CD4-positive, alpha-beta T cell (primary cell): ENCODE results near the gene SEC31A. TPM values are rescaled to one million over a fixed set of nuclear protein-coding genes. Genes with fewer than 3 reads are reported as not detected.

ENCODE experiments used
- ATAC-seq: fragments of 200-7000 bp; cut with Tn5 transposase; one replicate; pipeline ENCODE4 v1.10.0; 2022; ENCODE audit warnings: mild to moderate bottlenecking; ENCODE audit not compliant: poor library complexity
- CTCF ChIA-PET: fragments of 350-600 bp; sonication (Branson Sonifier 250); formaldehyde crosslinking; loops from one replicate; lab custom pipeline; 2021; ENCODE audit warnings: antibody characterized with exemption, inconsistent platforms; lab: Charles Lee
- POLR2A ChIA-PET: fragments of 350-600 bp; sonication (Branson Sonifier 250); formaldehyde crosslinking; loops from one replicate; lab custom pipeline; 2021; ENCODE audit warnings: antibody characterized with exemption, inconsistent platforms; lab: Charles Lee
- DNase-seq, 14 experiments: peaks; one replicate each; pipeline ENCODE4 v3.0.0-alpha.2; 2013 to 2020; ENCODE audit warnings: mixed read lengths in 2 of 14
- H3K27ac ChIP-seq, 2 donors: one replicate each; pipeline versions ENCODE4 v1.5.1 to v1.7.0; 2013; ENCODE audit warnings: low read length in 2 of 2, low read depth in 1 of 2, mild to moderate bottlenecking in 1 of 2
- H3K27me3 ChIP-seq, 2 experiments: 1 replicate in 1 of 2; 2 replicates in 1 of 2; pipeline versions ENCODE4 v1.6.1 to v1.7.0; 2013; ENCODE audit warnings: low read length in 2 of 2, control low read depth in 1 of 2, mild to moderate bottlenecking in 1 of 2, moderate library complexity in 1 of 2; ENCODE audit not compliant: insufficient read depth in 2 of 2, control insufficient read depth in 1 of 2
- H3K36me3 ChIP-seq: one replicate; pipeline ENCODE4 v1.6.1; 2013; ENCODE audit warnings: low read length, control low read depth; ENCODE audit not compliant: insufficient read depth
- H3K4me1 ChIP-seq: one replicate; pipeline ENCODE4 v1.6.1; 2013; ENCODE audit warnings: low read length, control low read depth; ENCODE audit not compliant: insufficient read depth
- H3K4me3 ChIP-seq: one replicate; pipeline ENCODE4 v1.5.1; 2013; ENCODE audit warnings: mild to moderate bottlenecking, low read length, moderate library complexity
- H3K9me3 ChIP-seq, 2 experiments: 1 replicate in 1 of 2; 2 replicates in 1 of 2; pipeline versions ENCODE4 v1.6.1 to v1.7.0; 2013; ENCODE audit warnings: low read length in 2 of 2, mild to moderate bottlenecking in 2 of 2, control low read depth in 1 of 2, moderate library complexity in 1 of 2; ENCODE audit not compliant: control insufficient read depth in 1 of 2, insufficient read depth in 1 of 2
- H3K27ac Mint-ChIP-seq: one replicate; pipeline ENCODE4 v1.8.0; 2020; ENCODE audit warnings: mixed read lengths
- H3K27me3 Mint-ChIP-seq: one replicate; pipeline ENCODE4 v1.8.0; 2021; ENCODE audit warnings: mixed read lengths
- H3K36me3 Mint-ChIP-seq: one replicate; pipeline ENCODE4 v1.8.0; 2021; ENCODE audit warnings: low read depth, mixed read lengths
- H3K4me1 Mint-ChIP-seq: one replicate; pipeline ENCODE4 v1.8.0; 2021; ENCODE audit warnings: low read depth, mixed read lengths
- H3K4me3 Mint-ChIP-seq: one replicate; pipeline ENCODE4 v1.8.0; 2020; ENCODE audit warnings: mild to moderate bottlenecking, mixed read lengths
- H3K9me3 Mint-ChIP-seq: one replicate; pipeline ENCODE4 v1.8.0; 2020; ENCODE audit warnings: mixed read lengths
- intact Hi-C, 2 experiments: fragments of 100-400 bp; cut with DNase I in 1 of 2; cut with micrococcal nuclease in 1 of 2; formaldehyde crosslinking; loops; one replicate each; pipeline versions ENCODE4 v1.15.1 to v1.9.0; 2023 to 2025; cut with DNase I, micrococcal nuclease
- total RNA-seq, 174 experiments: library from RNA in 2 of 174; stranded (reverse) in 2 of 174; gene quantifications; one replicate each; pipeline ENCODE4 v1.2.3 and lab custom pipeline; 2021 to 2026
- TF ChIP-seq, protein P1 (sequence below): fragments of 200-600 bp; IDR thresholded peaks from one replicate; pipeline ENCODE4 v1.8.0; 2022; ENCODE audit warnings: antibody characterized with exemption, mild to moderate bottlenecking

Gene SEC31A
- total RNA-seq, 2 experiments from 2014 or later, result 130 to 131 TPM

DNA sequence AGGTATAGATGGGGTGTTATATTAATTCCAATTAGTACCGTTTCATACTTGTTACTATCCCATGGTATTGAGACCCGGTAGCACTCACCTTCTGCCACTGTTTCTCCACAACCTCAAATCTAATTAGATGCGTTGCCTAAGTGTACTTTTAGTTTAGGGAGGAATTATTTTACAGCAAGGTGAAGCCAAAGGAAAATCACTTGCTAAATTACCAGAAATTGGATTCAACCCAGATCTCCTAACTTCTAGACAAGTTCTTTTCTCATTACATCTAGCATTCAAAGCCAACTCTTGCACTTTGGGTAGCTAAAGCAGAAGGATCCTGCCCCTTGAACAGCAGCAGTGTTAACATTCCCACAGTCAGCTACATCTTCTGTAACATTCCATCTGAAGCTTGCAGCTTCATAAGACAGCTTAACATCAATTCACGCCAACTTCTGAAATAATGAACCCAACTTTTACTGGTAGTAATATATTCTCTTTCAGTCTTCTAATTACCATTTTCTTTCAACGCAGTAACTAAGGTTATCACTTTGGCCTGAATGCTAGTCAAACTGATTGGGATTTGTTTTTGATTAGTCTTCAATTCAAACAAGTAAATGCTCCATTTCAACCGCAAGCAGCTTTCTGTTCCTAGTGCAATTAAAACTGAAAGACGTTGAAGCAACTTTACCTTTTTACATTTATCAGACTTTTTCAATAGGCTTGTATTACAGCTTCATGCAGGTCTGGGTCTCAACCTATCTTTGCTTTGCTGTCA is 934 bp upstream of the SEC31A start:
- no peaks in the 10 kb centered on the region for H3K27me3 ChIP-seq
- ChIA-PET POLR2A (interaction anchor here (1.1 to 4.2 kb wide), 3 partner anchors 8 to 563 kb away, joined by 4 to 51 read pairs (median 5); partner anchors contain the start of genes COPS4 and THAP9), CTCF (interaction anchor here (1.3 kb wide), 1 partner anchor 9 kb away, joined by 4 read pairs; the partner anchor contains the start of gene THAP9)
- H3K36me3 Mint-ChIP-seq, result peaks cover 53% of the 10 kb centered on the region
- ATAC-seq (no peak), DNase-seq (no peak)
- H3K4me3 ChIP-seq, result peak overlapping the region; percentile 93
- H3K4me1 ChIP-seq, result peaks cover 11% of the 10 kb centered on the region
- no peaks in the 10 kb centered on the region for H3K9me3 Mint-ChIP-seq
- H3K4me3 Mint-ChIP-seq, result peak overlapping the region; percentile 91
- peak overlapping the region; percentile 87 to 95 for H3K27ac ChIP-seq
- intact Hi-C loops, result loop anchor here (1.0 to 10.0 kb wide), 5 partner anchors 8 to 607 kb away; partner anchors contain the start of genes LIN54 (in 2 of the 2), THAP9 (in 2 of the 2), COPS4 (in 1 of the 2) and HELQ (in 1 of the 2)
- H3K36me3 ChIP-seq, result peaks cover 26% of the 10 kb centered on the region
- H3K4me1 Mint-ChIP-seq, result peaks cover 47% of the 10 kb centered on the region
- H3K27ac Mint-ChIP-seq, result peak overlapping the region; percentile 99
- no peaks in the 10 kb centered on the region for H3K9me3 ChIP-seq
- TF ChIP-seq, protein P1, sequence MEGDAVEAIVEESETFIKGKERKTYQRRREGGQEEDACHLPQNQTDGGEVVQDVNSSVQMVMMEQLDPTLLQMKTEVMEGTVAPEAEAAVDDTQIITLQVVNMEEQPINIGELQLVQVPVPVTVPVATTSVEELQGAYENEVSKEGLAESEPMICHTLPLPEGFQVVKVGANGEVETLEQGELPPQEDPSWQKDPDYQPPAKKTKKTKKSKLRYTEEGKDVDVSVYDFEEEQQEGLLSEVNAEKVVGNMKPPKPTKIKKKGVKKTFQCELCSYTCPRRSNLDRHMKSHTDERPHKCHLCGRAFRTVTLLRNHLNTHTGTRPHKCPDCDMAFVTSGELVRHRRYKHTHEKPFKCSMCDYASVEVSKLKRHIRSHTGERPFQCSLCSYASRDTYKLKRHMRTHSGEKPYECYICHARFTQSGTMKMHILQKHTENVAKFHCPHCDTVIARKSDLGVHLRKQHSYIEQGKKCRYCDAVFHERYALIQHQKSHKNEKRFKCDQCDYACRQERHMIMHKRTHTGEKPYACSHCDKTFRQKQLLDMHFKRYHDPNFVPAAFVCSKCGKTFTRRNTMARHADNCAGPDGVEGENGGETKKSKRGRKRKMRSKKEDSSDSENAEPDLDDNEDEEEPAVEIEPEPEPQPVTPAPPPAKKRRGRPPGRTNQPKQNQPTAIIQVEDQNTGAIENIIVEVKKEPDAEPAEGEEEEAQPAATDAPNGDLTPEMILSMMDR, result no peak
- no peaks in the 10 kb centered on the region for H3K27me3 Mint-ChIP-seq

DNA sequence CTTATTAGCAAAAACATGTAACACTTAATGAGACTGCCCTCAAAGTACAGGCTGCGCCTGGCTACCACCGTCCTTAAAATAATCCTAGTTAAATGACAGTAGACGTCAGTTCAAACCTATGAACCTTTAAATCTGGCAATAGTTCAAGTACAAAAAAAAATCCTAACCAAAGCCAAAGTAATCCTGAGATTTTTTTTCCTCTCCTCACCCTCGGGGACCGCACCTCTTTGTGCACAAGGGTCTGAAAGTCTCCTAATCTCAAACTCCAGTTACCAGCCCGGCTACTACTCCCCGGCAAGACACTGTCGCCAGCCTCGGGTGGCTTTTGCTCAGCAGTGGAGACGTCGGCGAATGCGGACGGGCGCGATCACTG is 439 bp downstream of the SEC31A start:
- POLR2A ChIA-PET, result interaction anchor here (0.8 to 4.2 kb wide), 8 partner anchors 10 to 565 kb away, joined by 3 to 51 read pairs (median 4); partner anchors contain the start of genes COPS4, HELQ, HNRNPDL and MRPS18C
- peaks cover 55% of the 10 kb centered on the region for H3K4me1 Mint-ChIP-seq
- H3K27ac ChIP-seq, result peak overlapping the region; percentile 87 to 95

DNA sequence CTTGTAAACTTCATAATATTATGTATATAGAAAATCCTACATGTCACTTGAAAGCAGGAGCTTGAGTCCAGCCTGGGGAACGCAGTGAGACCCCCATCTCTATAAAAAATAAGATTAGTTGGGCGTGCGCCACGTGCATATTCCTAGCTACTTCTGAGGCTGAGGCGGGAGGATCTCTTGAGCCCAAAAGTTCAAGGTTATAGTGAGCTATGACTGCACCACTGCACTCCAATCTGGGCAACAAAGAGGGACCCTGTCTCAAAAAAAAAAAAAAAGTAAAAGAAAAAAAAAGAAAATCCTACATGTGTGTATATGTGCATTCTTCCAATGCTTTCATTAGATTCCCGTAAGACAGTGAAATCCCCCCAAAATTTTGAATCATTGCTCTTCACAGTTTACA is 1.7 kb downstream of the SEC31A start:
- ATAC-seq (no peak), DNase-seq (no peak)
- Histone ChIP-seq H3K36me3 (peaks cover 11% of the 10 kb centered on the region), H3K4me1 (peaks cover 11% of the 10 kb centered on the region), H3K27me3 (no peaks in the 10 kb centered on the region), H3K9me3 (no peaks in the 10 kb centered on the region), H3K4me3 (peak overlapping the region; percentile 93), H3K27ac (no peak overlapping the region)
- no peaks in the 10 kb centered on the region for H3K27me3 Mint-ChIP-seq
- TF ChIP-seq, protein P1, result no peak
- peak overlapping the region; percentile 91 for H3K4me3 Mint-ChIP-seq
- peak overlapping the region; percentile 99 for H3K27ac Mint-ChIP-seq
- H3K36me3 Mint-ChIP-seq, result peaks cover 50% of the 10 kb centered on the region
- no peaks in the 10 kb centered on the region for H3K9me3 Mint-ChIP-seq
- ChIA-PET POLR2A (interaction anchor here (1.3 to 4.2 kb wide), 3 partner anchors 11 to 146 kb away, joined by 5 to 51 read pairs (median 9); partner anchors contain the start of genes COPS4 and THAP9), CTCF (interaction anchor here (0.7 to 1.6 kb wide), 5 partner anchors 10 to 459 kb away, joined by 3 to 5 read pairs (median 4); partner anchors contain the start of gene HNRNPDL)
- H3K4me1 Mint-ChIP-seq, result peaks cover 62% of the 10 kb centered on the region
- intact Hi-C loops, result no loop called here

More for the DNA sequence above, 439 bp downstream of the SEC31A start:
- ATAC-seq (peak; percentile 1), DNase-seq (no peak)
- Mint-ChIP-seq H3K27ac (peak overlapping the region; percentile 99), H3K4me3 (peak overlapping the region; percentile 91), H3K9me3 (no peaks in the 10 kb centered on the region), H3K27me3 (no peaks in the 10 kb centered on the region), H3K36me3 (peaks cover 52% of the 10 kb centered on the region)
- intact Hi-C loops, result loop anchor here (2.0 to 10.0 kb wide), 3 partner anchors 120 to 606 kb away; partner anchors contain the start of genes LIN54 (in 2 of the 2), HELQ (in 1 of the 2) and MRPS18C (in 1 of the 2)
- peak overlapping the region; percentile 93 for H3K4me3 ChIP-seq
- no peaks in the 10 kb centered on the region for H3K9me3 ChIP-seq
- TF ChIP-seq, protein P1, result no peak
- no peaks in the 10 kb centered on the region for H3K27me3 ChIP-seq
- peaks cover 19% of the 10 kb centered on the region for H3K36me3 ChIP-seq
- peaks cover 11% of the 10 kb centered on the region for H3K4me1 ChIP-seq
- CTCF ChIA-PET, result no interaction called here
